ENCODE data around the gene CLN6. TPM values are rescaled to one million over a fixed set of nuclear protein-coding genes. Genes with fewer than 3 reads are reported as not detected.

Gene CLN6
- total RNA-seq, 1 donor from 2014 or later, result 37.5 TPM

GRCh38 chr15:68197170-68197492, 32.4 kb downstream of the CLN6 start:
- ChIA-PET POLR2A (no interaction called here), CTCF (no interaction called here)
- ATAC-seq (ENCODE audit: low read depth), result peak; percentile 40
- no peak for DNase-seq
- Mint-ChIP-seq H3K4me1 (peaks cover 6% of the 10 kb centered on the region), H3K27ac (no peak overlapping the region), H3K4me3 (no peak overlapping the region), H3K36me3 (ENCODE audit: low read depth) (peaks cover 14% of the 10 kb centered on the region), H3K9me3 (no peaks in the 10 kb centered on the region), H3K27me3 (no peaks in the 10 kb centered on the region)
- TF ChIP-seq, protein P1, sequence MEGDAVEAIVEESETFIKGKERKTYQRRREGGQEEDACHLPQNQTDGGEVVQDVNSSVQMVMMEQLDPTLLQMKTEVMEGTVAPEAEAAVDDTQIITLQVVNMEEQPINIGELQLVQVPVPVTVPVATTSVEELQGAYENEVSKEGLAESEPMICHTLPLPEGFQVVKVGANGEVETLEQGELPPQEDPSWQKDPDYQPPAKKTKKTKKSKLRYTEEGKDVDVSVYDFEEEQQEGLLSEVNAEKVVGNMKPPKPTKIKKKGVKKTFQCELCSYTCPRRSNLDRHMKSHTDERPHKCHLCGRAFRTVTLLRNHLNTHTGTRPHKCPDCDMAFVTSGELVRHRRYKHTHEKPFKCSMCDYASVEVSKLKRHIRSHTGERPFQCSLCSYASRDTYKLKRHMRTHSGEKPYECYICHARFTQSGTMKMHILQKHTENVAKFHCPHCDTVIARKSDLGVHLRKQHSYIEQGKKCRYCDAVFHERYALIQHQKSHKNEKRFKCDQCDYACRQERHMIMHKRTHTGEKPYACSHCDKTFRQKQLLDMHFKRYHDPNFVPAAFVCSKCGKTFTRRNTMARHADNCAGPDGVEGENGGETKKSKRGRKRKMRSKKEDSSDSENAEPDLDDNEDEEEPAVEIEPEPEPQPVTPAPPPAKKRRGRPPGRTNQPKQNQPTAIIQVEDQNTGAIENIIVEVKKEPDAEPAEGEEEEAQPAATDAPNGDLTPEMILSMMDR (IDR thresholded peaks at IDR 0.05), result no peak
- intact Hi-C loops (cut with micrococcal nuclease), result no loop called here

- Mint-ChIP-seq H3K4me1 (peaks cover 6% of the 10 kb centered on the region), H3K27ac (no peak overlapping the region), H3K36me3 (ENCODE audit: low read depth) (peaks cover 19% of the 10 kb centered on the region), H3K4me3 (no peak overlapping the region), H3K27me3 (no peaks in the 10 kb centered on the region), H3K9me3 (no peaks in the 10 kb centered on the region)
- POLR2A ChIA-PET, result no interaction called here
- ATAC-seq (ENCODE audit: low read depth) (no peak), DNase-seq (no peak)
- TF ChIP-seq, protein P1 (IDR thresholded peaks at IDR 0.05), result no peak
- intact Hi-C loops (cut with micrococcal nuclease), result no loop called here
- CTCF ChIA-PET, result no interaction called here
Measured at GRCh38 chr15:68196445-68197169, 32.9 kb downstream of the CLN6 start.

- no peaks in the 10 kb centered on the region for H3K27me3 Mint-ChIP-seq
Measured at GRCh38 chr15:68195336-68196112, 34.0 kb downstream of the CLN6 start.

DNA sequence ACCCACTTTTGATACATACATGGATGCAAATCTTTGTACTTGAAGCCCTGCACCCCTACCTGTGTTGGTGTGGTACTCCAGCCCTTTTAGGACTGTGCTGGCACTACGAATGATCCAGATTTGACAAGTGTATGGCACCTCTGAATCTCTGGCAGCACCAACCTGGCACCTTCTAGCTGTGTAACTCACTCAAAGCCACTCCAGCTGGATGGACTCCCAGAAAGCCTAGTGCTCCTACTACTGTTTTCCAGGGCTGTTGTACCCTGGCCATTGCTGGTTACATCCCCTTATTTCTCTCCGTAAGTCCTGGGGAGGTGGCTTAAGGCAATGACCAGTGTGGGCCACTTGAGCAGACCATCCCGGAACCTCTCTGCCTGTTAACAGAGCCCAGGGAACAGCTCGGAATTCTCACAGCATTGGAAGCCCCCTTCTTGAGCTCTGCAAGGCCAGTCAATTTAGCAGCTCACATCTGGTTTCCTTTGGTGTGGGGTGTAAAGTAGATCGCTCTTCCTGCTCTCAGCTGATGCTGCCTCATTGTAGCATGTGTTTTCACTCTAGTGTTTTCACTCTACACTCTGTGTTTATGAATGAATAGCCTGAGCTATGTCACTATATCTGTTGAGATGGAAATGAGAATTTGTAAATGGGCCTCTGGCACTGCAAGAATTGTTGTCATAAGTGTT, 36.6 kb downstream of the CLN6 start:
- DNase-seq, result no peak
- Mint-ChIP-seq H3K9me3 (no peaks in the 10 kb centered on the region), H3K27me3 (no peaks in the 10 kb centered on the region), H3K27ac (no peak overlapping the region), H3K36me3 (ENCODE audit: low read depth) (peaks cover 50% of the 10 kb centered on the region), H3K4me1 (peaks cover 10% of the 10 kb centered on the region), H3K4me3 (no peak overlapping the region)
- ChIA-PET CTCF (no interaction called here), POLR2A (interaction anchor here (1.2 kb wide), 1 partner anchor 139 kb away, joined by 3 read pairs; the partner anchor contains the start of gene PIAS1)
- ATAC-seq (ENCODE audit: low read depth), result no peak
- TF ChIP-seq, protein P1 (IDR thresholded peaks at IDR 0.05), result no peak
- intact Hi-C loops (cut with micrococcal nuclease), result no loop called here

More at GRCh38 chr15:68195336-68196112, 34.0 kb downstream of the CLN6 start:
- DNase-seq (no peak), ATAC-seq (ENCODE audit: low read depth) (no peak)
- H3K4me1 Mint-ChIP-seq, result peaks cover 6% of the 10 kb centered on the region
- intact Hi-C loops (cut with micrococcal nuclease), result no loop called here
- TF ChIP-seq, protein P1 (IDR thresholded peaks at IDR 0.05), result no peak
- H3K27ac Mint-ChIP-seq, result peak overlapping the region; percentile 59
- no peaks in the 10 kb centered on the region for H3K9me3 Mint-ChIP-seq
- no peak overlapping the region for H3K4me3 Mint-ChIP-seq
- CTCF ChIA-PET, result interaction anchor here (0.6 to 1.0 kb wide), 2 partner anchors 41 to 144 kb away, joined by 3 read pairs; no protein-coding TSS in a partner anchor
- POLR2A ChIA-PET, result interaction anchor here (0.7 kb wide), 1 partner anchor 31 kb away, joined by 3 read pairs; no protein-coding TSS in a partner anchor
- peaks cover 24% of the 10 kb centered on the region for H3K36me3 Mint-ChIP-seq (ENCODE audit: low read depth)

DNA sequence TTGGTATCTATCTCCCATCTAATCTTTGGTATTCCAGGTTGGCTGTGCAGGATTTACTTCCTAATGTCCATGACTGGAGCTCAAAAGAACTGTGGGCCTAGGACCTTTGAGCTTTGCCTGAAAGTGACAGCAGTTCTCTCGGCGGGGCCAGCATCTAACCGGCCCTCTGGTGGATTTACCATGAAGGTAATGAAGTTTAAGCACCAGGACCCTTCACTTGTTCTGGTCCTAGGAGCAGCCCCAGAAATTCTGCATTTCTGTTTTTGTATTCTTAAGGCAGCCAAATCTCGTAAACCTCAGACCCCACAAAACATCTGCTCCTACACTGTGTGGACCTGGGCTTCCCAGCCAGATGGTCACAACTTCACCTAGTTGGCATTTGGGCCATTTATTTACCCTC, 37.4 kb downstream of the CLN6 start:
- H3K27me3 Mint-ChIP-seq, result no peaks in the 10 kb centered on the region
- ATAC-seq (ENCODE audit: low read depth) (no peak), DNase-seq (no peak)
- ChIA-PET CTCF (no interaction called here), POLR2A (no interaction called here)
- no peaks in the 10 kb centered on the region for H3K9me3 Mint-ChIP-seq
- H3K4me3 Mint-ChIP-seq, result no peak overlapping the region
- peaks cover 7% of the 10 kb centered on the region for H3K4me1 Mint-ChIP-seq
- TF ChIP-seq, protein P1 (IDR thresholded peaks at IDR 0.05), result no peak
- H3K27ac Mint-ChIP-seq, result peak overlapping the region; percentile 50
- peaks cover 58% of the 10 kb centered on the region for H3K36me3 Mint-ChIP-seq (ENCODE audit: low read depth)
- intact Hi-C loops (cut with micrococcal nuclease), result no loop called here

All from activated B cell treated with CpG ODN at 0.5 μM for 24 hours (primary cell).